ENCODE data around the gene ADPRH. TPM values are rescaled to one million over a fixed set of nuclear protein-coding genes. Genes with fewer than 3 reads are reported as not detected.

ADPRH gene
- total RNA-seq, 1 experiment from 2014 or later: 1.5 TPM

GRCh38 chr3:119608405-119609000 is 29.2 kb downstream of the ADPRH start:
- CTCF ChIA-PET: no interaction called here
- no peaks in the 10 kb centered on the region for H3K4me1 ChIP-seq (ENCODE audit: control insufficient read depth in 1 of 2, insufficient read depth in 2 of 2, low read length in 2 of 2)
- no TSS peak for BruUV-seq (replicated peaks)
- RAD21 ChIA-PET (ENCODE audit: low non-redundant PET in 1 of 2, low total read pairs in 2 of 2, uncharacterized antibody in 2 of 2, unreplicated experiment in 2 of 2): no interaction called here
- no peaks in the 10 kb centered on the region; a peak in 1 of 4 replicates for H3K9me3 ChIP-seq (ENCODE audit: control insufficient read depth in 1 of 2, insufficient read depth in 1 of 2, low read depth in 1 of 2, low read length in 2 of 2)
- no peak for ATAC-seq
- H4K20me1 ChIP-seq (ENCODE audit: insufficient read depth): no peaks in the 10 kb centered on the region
- H3K9ac ChIP-seq (ENCODE audit: low read length): no peak overlapping the region
- H3K79me2 ChIP-seq (ENCODE audit: insufficient read depth, low read length): no peaks in the 10 kb centered on the region
- H3K9me2 ChIP-seq (ENCODE audit: insufficient read depth): no peaks in the 10 kb centered on the region
- no peak overlapping the region for H3K27ac ChIP-seq (ENCODE audit: low read depth, low read length)
- no peak for TF ChIP-seq EZH2phosphoT487 (IDR thresholded peaks at IDR 0.05; ENCODE audit: borderline replicate concordance)
- no peak for TF ChIP-seq YY1 (IDR thresholded peaks at IDR 0.05; ENCODE audit: extremely low read depth, insufficient replicate concordance, low read depth, low read length)
- no peak for TF ChIP-seq TCF7L2 (IDR thresholded peaks at IDR 0.05; ENCODE audit: borderline replicate concordance, extremely low read depth, insufficient read depth, insufficient read length)
- no peak for TF ChIP-seq SIN3A (IDR thresholded peaks at IDR 0.05; ENCODE audit: low read depth)
- no peak for TF ChIP-seq ZNF274 (IDR thresholded peaks at IDR 0.05; ENCODE audit: low read depth, low read length)
- no peak for TF ChIP-seq ATF3 (IDR thresholded peaks at IDR 0.05)
- no peak for TF ChIP-seq POLR2AphosphoS5 (IDR thresholded peaks at IDR 0.05; ENCODE audit: low read depth, low read length)
- no peak for TF ChIP-seq FOSL1 (IDR thresholded peaks at IDR 0.05; ENCODE audit: low read depth)
- no peak for TF ChIP-seq JUND (IDR thresholded peaks at IDR 0.05)
- TF ChIP-seq POLR2A (IDR thresholded peaks at IDR 0.05; ENCODE audit: borderline replicate concordance, extremely low read depth, insufficient read depth, insufficient read length): no peak
- no peak overlapping the region for H2AFZ ChIP-seq (ENCODE audit: low read depth, low read length, poor library complexity, severe bottlenecking)
- H3K36me3 ChIP-seq (ENCODE audit: control insufficient read depth in 1 of 2, insufficient read depth in 2 of 2, low read length in 2 of 2): no peaks in the 10 kb centered on the region
- intact Hi-C loops (cut with micrococcal nuclease): no loop called here
- DNase-seq (ENCODE audit: low read depth, low spot score): no peak
- no peak overlapping the region for H3K4me3 ChIP-seq (replicated peaks in 1 of 2; ENCODE audit: low read depth in 1 of 2, low read length in 2 of 2)
- no peak overlapping the region for H3K4me2 ChIP-seq (ENCODE audit: low read length)
- POLR2A ChIA-PET: no interaction called here
- H3K27me3 ChIP-seq (ENCODE audit: insufficient read depth, low read length): peaks cover 6% of the 10 kb centered on the region; the same call in 1 of the 2 replicates

GRCh38 chr3:119609301-119609700 is 30.0 kb downstream of the ADPRH start:
- H3K36me3 ChIP-seq (ENCODE audit: control insufficient read depth in 1 of 2, insufficient read depth in 2 of 2, low read length in 2 of 2): no peaks in the 10 kb centered on the region
- H3K4me2 ChIP-seq (ENCODE audit: low read length): no peak overlapping the region
- H3K9ac ChIP-seq (ENCODE audit: low read length): no peak overlapping the region
- no peaks in the 10 kb centered on the region; a peak in 1 of 4 replicates for H3K9me3 ChIP-seq (ENCODE audit: control insufficient read depth in 1 of 2, insufficient read depth in 1 of 2, low read depth in 1 of 2, low read length in 2 of 2)
- ChIA-PET POLR2A (no interaction called here), RAD21 (ENCODE audit: low non-redundant PET in 1 of 2, low total read pairs in 2 of 2, uncharacterized antibody in 2 of 2, unreplicated experiment in 2 of 2) (no interaction called here), CTCF (no interaction called here)
- H3K9me2 ChIP-seq (ENCODE audit: insufficient read depth): no peaks in the 10 kb centered on the region
- no TSS peak for BruUV-seq (replicated peaks)
- no peak for ATAC-seq
- no peaks in the 10 kb centered on the region for H3K79me2 ChIP-seq (ENCODE audit: insufficient read depth, low read length)
- H4K20me1 ChIP-seq (ENCODE audit: insufficient read depth): no peaks in the 10 kb centered on the region
- DNase-seq (ENCODE audit: low read depth, low spot score): no peak
- no peak overlapping the region for H2AFZ ChIP-seq (ENCODE audit: low read depth, low read length, poor library complexity, severe bottlenecking)
- H3K4me3 ChIP-seq (replicated peaks in 1 of 2; ENCODE audit: low read depth in 1 of 2, low read length in 2 of 2): no peak overlapping the region
- no peak overlapping the region for H3K27ac ChIP-seq (ENCODE audit: low read depth, low read length)
- intact Hi-C loops (cut with micrococcal nuclease): no loop called here
- no peaks in the 10 kb centered on the region for H3K4me1 ChIP-seq (ENCODE audit: control insufficient read depth in 1 of 2, insufficient read depth in 2 of 2, low read length in 2 of 2)
- peaks cover 6% of the 10 kb centered on the region; the same call in 1 of the 2 replicates for H3K27me3 ChIP-seq (ENCODE audit: insufficient read depth, low read length)
- TF ChIP-seq CBX3 (IDR thresholded peaks at IDR 0.05; ENCODE audit: low read depth): no peak
- TF ChIP-seq ZNF274 (IDR thresholded peaks at IDR 0.05; ENCODE audit: low read depth, low read length): no peak
- no peak for TF ChIP-seq POLR2A (IDR thresholded peaks at IDR 0.05; ENCODE audit: borderline replicate concordance, extremely low read depth, insufficient read depth, insufficient read length)
- no peak for TF ChIP-seq CTCF (IDR thresholded peaks at IDR 0.05 in 2 of 3, conservative IDR thresholded peaks at IDR 0.05 in 1 of 3; ENCODE audit: borderline replicate concordance in 1 of 3, insufficient read depth in 1 of 3, low read depth in 2 of 3, low read length in 2 of 3)
- no peak for TF ChIP-seq SRF (IDR thresholded peaks at IDR 0.05; ENCODE audit: low read depth)
- TF ChIP-seq REST (IDR thresholded peaks at IDR 0.05; ENCODE audit: low read depth): no peak
- no peak for TF ChIP-seq ATF3 (IDR thresholded peaks at IDR 0.05)
- TF ChIP-seq EGR1 (IDR thresholded peaks at IDR 0.05; ENCODE audit: low read depth): no peak

Measured in HCT116 (cell line).